ENCODE data around the gene RASSF5. TPM values are rescaled to one million over a fixed set of nuclear protein-coding genes. Genes with fewer than 3 reads are reported as not detected.

RASSF5 gene
- polyA plus RNA-seq, 1 donor, result 5.1 TPM

DNA sequence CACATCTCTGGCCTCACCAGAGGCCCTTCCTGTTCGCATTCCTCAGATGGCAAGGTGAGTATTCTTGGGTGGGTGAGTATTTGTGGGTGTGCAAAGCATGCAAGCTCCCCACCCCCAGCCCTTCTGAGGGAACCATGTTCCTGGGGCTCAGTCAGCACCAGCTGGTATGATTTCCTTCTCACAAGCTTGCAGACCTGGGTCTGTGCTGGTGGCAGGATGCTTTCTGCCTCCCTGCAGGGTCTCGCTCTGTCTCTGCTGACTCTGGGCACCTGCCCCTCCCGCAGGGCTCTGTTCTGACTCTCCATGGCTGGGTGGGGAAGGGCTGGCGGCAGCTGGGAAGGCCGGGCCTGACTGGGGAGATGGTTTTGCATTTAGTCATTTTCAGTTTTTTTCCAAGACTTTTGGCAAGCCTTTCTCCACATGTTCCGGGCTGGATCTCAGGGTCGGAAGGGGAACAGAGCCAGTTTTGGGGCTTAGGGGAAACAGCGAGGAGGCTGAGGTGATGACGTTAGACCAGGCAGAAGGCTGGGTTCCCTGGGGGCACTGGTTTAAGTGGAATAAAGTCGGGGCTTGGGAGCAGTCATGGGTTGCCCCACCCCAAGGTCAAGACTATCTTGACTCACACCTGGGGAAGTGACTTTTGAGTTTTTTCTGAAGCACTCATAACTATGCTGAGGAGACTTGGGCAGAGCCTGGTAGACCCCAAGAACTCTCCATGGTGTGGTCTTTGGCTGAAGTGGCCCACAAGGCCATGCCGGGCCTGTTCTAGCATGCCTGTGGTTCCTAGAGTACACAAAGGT, 6.2 kb downstream of the RASSF5 start:
- no peak for DNase-seq

DNA sequence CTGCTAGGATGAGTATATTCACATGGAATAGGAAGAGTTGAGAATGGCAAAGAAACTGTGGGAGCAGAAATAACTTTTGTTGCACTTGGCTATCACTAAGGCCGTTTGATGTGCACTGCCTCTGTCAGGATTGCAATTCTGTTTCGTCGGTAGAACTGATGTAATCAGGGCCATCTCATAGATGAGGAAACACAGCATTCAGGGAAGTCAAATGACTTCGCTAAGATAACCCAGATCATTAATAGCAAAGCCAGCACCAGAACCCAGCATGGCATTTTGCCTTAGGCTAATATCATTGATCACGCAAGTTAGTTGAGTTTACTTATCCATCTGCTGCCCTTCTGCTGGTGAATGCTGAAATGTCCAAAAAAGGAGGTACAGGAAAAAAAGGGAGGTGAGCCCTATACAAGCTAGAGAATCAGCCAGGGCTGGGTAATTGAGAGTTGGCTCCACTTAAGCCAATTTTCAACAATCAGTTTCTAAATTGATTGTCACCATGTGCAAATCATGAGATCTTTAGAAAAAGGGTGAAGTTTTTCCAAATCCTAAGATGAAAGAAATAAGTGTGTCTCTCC, 7.6 kb downstream of the RASSF5 start:
- DNase-seq, result no peak

DNA sequence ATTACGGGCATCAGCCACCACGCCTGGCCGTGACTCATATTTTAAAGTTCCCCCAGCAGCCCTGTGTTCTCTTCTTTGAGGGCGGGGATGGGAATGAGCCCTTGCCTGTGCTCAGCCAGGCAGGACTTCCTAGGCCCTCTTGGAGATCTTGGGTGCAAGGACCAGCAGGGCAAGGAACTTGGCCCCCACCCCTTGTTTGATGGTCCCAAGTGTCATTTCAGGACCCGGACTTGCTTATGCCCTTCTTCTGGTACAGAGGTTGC, 9.3 kb downstream of the RASSF5 start:
- no peak for DNase-seq

DNA sequence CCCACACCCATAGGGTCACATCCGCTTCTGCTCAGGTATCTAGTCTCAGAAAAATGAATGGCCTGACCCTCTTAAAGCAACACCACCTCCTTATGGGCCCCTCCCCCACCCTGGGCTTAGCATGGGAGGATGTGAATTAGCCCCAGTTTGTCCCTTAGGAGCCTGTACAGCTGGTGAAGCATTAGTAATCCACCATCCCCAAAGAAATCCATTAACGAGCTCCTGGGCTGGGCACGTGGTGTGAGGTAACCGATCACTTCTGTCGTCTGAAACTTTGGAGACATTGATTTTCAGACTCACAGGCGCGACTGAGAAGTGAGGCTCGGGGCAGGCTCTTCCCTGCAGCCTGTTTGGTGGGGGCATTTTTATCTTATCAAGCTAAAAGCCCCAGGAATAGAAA, 10.5 kb downstream of the RASSF5 start:
- no peak for DNase-seq

DNA sequence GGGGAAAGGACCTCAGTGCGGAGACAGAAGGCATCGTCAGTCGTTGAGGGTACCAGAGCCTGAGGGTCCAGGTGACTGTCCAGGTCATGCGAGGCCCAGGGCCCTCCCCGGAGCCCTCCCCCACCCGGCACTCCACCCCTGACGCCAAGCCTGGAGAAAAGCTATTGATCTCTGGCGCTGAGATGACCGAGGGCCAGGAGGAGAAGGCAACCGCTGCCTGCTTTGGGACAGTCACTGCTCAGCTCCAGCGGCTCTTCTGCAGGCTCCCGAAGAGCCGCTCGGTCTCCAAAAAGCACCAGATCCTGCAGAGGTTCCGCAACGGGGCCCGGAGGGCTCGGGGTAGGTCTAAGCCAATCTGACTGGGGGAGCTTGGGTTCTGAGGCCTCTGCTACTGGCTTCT, 10.9 kb downstream of the RASSF5 start:
- no peak for DNase-seq

DNA sequence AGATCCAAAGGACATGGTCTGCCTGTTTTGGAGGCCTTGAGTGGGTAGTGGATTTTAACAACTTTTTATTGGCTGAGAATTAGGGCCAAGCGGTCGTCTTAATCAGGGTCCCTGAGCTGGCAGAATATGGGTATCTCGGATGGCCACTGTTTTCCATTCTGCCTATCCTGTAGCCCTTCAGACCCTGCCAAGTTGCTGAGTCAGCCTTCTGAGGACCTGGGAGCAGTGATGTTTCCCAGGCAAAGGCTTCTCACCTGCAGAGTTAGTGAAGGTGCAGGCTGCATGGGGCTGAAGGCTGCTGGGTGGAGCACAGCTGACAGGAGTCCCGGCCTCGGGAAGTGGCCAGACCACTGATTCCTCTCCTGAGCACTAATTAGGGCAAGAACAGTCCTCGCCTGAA, 11.4 kb downstream of the RASSF5 start:
- no peak for DNase-seq

DNA sequence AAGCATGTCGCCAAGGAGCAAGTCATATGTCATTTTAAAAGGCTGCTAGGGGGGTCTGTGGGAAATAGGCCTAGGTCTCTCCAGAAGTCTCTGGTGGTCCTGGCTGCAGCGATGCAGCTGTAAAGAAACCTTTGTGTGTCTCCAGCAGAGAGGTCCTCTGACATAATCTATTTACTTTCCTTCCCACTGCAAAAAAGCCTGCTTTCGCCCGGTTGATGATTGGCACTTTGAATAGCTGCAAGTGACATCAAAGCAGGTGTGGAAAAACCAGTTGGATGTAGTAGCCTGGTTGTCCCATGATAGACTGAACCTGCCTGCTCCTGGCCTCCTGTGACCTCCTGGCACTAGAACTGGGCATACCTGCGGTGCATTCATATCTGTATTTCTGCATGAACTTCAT, 13.8 kb downstream of the RASSF5 start:
- DNase-seq, result no peak

DNA sequence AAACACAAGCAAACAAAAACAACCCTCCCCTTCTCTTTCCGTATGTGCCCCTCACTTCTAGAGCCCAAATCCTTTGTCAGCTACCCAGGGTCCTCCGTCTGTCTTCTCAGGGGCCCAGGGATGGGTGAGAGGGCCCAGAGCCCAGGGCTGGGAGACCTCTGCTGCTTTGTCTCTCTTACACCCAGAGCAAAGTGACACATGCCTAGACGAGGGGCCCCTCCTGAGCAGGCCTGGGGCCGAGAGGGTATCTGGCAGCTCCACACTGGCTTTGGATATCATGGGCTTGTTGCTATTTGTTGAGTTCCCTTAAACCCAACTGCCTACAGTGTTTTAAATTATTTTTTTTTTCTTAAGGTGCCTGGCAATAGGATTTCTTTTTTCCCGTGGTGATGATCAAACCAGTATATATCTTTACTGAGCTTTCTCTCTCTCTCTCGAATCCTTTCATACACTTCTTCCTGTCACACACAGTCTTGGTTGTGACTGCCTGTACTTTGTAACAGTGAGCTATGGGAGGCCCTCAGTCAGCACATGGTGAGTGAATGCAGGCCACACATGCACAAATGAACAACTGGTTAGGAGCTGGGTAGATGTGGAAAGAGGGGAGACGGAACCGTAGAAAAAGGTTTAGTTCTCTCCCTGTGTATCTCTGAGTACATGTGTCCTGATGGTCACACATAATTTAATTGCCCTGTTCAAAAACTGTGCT, 14.5 kb downstream of the RASSF5 start:
- no peak for DNase-seq

DNA sequence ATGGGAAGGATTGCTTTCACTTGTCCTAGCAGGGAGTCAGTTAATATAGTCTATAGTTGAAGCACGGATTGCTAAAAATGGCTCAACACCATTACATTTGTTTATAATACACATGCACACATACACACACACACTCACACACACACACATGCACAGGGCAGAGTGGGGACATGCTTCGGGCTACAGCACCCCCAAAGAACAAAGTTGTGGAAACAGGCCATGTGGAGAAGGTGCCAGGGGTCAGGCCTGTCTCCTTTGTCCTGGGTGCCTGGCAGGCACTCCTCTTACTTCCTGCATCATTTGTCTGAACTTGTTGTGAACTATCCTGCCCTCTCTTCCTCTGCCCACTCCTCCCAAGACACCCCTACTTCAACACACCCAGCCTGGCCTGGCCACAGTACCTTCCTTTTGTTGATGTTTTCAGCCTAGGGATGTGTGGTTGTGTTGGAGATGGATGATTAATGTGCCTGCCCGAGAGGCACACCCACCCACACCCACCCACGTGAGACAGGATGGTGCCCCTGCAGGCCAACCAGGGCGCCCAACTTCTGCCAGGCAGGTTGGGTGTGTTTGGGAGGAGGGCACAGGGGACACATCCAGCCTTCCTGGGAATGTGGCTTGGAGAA, 17.5 kb downstream of the RASSF5 start:
- no peak for DNase-seq

DNA sequence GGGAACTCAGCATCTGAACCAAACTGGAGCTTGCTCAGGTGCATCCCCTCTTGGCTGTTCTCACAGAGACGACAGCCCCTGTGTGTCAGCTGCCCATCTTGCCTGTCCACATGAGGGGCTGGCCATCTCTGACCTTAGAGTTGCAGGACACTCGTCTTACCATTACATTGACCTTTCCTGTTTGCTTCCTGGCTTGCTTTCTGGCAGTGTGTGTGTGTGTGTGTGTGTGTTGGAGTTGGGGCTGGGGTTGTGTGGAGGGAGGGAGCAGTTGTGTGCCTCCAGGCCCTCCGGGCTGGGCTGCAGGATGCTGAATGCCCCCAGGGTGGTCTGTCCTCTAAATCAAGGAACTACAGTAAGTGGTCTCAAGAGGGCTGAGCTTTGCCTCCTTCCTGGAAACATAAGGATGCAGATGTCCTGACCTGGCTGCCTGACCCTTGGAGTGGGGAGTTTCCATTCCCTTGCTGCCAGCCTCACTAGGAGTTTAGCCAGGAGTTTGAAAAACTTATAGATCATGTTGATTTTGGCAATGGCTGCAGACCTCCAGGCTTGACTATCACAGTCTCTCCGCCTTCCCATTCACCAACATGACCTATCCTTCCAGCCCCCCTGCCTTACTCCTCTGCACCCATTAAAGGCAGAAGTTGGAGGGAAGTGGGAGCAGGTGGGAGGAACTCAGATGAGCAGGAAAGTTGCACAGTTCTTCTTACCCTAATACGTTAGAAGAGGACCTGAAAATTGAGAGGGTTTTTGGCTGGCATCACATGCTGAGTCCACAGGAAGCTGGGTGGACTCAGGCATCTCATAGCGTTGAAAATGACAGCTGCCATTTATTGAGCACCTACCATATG, 19.0 kb downstream of the RASSF5 start:
- DNase-seq, result no peak

DNA sequence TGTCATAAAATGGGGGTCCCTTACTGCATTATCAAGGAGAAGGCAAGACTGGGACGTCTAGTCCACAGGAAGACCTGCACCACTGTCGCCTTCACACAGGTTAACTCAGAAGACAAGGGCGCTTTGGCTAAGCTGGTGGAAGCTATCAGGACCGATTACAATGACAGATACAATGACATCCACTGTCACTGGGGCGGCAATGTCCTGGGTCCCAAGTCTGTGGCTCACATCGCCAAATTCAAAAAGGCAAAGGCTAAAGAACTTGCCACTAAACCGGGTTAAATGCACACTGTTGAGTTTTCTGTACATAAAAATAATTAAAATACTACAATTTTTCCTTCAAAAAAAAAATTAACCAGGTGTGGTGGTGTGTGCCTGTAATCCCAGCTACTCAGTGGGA, 22.1 kb downstream of the RASSF5 start:
- no peak for DNase-seq

DNA sequence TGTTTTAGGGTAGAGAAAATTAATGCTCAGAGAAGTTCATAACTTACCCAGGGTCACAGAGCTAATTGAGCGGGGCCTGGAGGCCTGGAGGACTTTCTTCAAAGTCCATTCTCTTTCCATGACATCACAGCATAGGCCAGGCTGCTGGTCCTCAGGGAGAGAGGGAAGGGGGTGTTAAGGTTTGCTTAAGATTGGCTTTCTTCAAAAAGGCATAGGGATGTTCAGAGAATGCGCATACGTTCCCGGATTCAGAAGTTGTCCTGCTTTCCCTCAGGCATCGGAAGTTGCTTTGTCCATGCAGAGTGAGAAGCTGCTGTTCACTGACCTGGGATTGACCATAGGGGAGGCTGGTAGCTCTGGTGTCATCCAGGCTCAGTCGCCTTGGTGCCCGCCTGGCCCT, 25.0 kb downstream of the RASSF5 start:
- DNase-seq, result no peak

DNA sequence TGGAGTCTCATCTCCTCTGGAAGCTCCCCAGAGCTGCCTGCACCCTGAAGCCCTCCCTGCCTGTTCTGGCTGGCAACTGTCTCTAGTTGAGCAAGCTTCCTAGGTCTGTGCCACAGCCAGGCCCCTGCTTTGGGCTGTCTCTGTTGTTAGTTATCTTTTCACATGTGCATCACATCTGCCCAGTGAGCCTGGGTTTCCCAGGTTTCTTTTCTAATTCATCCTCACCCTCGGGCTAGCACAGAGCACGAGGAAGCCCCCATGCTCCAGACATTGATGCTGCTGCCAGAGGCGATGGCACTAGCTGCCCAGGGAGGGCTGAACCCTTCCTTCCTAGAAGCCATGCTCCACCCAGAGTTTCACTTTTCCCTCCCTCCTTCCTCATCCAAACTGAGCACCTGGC, 27.2 kb downstream of the RASSF5 start:
- no peak for DNase-seq

DNA sequence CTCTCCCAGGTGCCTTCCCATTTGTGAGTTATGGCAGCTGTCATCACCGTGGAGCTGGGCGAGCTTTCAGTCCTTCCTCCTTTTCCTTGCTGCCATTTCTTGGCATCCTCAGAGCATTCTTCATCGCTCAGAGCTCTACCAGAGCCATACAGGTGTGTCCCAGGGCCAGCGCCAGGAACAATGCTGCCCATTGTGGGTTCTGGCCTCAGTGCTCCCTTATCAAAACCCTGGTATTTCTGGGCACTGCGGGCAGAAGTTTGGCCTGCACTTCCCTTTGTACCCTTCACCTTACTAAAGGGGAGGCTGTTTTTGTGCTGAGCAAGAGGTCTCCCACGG, 28.5 kb downstream of the RASSF5 start:
- DNase-seq, result no peak

DNA sequence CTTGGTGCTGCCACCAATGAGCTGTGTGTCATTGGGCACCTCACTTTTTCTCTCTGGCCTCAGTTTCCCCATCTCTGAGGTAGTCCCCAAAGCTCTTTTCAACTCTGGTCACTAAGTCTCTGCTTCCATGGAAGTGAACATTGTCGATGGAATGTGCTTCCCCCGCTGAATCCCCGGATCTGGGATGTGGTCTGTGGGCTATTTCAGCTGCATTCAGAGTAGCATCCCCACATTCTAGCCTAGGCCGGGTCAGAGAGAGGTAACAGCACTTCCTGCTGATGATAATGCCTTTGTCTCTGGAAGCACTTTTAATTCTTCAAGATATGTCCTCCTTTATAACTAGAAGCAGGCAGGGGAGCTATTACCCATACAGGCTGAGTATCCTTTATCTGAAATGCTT, 29.8 kb downstream of the RASSF5 start:
- no peak for DNase-seq

DNA sequence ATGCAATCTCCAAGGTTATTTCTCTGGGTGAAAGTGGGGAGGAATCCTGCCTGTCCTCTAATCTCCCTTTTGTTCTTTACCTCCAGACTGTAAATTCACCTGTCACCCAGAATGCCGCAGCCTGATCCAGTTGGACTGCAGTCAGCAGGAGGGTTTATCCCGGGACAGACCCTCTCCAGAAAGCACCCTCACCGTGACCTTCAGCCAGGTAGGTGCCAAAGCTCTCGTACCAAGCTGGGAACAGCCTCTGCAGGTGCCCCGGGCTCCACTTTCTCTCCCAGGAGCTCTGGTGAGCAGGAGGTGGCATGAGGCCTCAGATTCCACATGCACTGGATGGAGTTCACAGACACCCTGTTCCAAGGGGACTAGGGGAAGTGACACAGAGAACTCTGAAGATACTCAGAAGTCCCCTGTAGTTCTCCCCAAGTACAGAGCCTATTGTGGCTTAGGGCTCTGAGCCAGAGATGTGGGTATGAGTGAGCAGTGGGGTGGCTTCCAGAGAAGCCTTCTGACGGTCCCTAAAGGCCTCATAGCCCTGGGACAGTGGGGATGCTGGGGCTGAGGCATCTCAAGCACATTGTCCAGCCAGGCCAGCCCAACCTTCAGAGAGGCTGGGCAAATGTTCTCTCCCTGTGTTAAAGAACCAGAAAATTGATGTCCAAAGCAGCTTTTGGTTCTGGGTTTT, 30.9 kb downstream of the RASSF5 start:
- no peak for DNase-seq

DNA sequence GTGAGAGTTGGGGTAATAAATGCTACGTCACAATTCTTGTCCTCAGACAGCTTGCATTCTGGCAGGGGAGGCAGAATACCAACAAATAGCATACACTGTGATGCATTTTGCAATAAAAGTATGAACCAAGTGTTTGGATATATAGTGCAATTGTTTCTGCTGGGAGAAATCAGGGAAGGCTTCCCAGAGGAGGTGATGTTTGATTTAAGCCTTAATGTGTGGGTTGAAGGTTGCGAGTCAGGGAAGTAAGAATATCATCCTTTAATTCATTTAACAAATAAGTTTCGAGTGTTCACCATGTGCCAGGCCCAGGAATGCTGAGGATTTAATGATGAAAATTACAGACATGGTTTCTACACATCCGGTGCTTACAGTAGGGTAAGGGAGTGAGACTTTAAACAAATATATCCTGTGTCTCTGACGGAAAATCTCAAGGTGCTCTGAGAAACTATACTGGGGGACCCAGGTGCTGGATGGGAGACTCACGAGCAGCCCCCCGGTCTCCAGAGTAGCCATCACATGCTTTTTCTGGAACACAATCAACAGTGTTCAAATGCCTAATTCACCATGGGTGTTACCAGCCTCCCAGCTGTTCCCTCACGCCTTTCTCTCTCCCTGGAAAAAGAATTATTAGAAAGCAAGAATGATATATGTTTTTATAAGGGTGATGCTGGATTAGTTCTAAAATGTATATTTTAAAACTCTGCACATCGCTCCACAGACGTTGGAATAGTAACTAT, 31.7 kb downstream of the RASSF5 start:
- DNase-seq, result no peak

DNA sequence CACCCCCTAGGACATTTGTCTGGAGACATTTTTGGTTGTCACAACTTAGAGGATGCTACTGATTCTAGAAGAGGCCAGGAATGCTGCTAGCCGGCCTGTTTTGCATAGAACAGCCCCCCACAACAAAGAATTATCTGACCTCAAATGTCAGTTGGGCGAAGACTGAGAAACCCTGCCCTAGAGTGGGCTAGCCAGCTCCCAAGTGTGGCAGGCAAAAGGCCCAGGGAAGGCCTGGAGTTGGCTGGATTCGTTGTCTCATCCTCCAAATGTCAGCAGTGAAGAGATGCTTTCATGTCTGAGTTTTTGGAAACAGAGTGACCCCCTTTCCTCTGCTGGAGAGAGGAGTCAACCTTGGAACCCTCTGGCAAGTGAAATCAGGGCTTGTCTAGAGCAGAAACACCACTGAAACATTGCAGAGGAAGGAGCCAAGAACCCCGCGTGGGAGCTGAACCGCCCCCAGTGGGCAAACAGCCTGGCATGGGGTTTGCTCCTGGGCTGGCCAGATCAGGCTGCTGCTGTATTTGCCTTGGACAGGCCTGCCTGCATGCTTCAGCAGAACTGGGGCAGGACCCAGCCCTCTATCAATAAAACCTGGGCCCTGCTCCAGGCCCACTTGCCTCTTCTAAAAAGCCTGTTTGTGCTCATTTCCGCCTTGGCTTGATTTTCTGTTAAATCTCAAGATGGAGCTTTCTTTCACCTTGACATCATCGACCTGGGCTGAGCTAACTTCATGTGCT, 32.9 kb downstream of the RASSF5 start:
- no peak for DNase-seq

DNA sequence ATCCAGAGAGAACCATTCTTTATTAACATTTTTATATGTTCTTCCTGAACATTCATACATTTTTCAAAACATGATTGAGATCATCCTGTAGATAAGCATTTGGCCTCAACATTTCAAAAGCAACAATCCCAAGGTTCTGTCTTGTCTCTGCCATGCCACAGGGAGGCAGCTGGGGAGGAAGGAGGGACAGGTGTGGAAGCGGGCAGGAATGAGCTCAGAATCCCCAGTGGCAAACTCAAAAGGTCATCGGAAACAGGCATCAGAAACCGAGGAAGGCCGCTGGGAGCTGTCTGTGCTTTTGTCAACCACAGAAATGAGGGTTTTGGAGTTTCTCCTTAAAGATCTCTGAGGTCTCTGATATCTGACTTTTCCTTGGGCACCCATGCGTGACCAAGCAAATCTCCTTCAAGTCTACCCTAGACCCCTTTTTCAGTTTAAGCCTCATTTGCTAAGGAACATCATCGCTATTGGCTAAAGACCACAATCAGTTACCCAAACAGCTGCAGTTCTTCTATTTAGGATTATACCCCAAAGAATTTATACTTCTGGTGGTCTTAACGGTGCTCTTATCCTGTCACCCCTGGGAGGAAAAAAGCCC, 34.0 kb downstream of the RASSF5 start:
- no peak for DNase-seq

All from left kidney (tissue), 2 donors.